DND-41 (cell line): ENCODE data around the gene SERAC1.
"Not testable (repeated sequence)": the region's sequence is repeated elsewhere in the genome, so short reads cannot be mapped to it uniquely, and the experiment has no call there.

Experiments used
- ATAC-seq: fragments of 200-7000 bp; cut with Tn5 transposase; 3 replicates; pipeline ENCODE4 v1.9.1; 2021; ENCODE audit warnings: low read depth; ENCODE audit not compliant: insufficient read depth
- DNase-seq: peaks from one replicate; pipeline ENCODE4 v3.0.0-alpha.2; 2020
- H2AFZ ChIP-seq: 2 replicates; pipeline ENCODE4 v1.6.0; 2012; ENCODE audit warnings: low read depth, low read length
- H3K27ac ChIP-seq: 2 replicates; pipeline ENCODE4 v1.5.1; 2012; ENCODE audit warnings: low read length, inconsistent platforms
- H3K27me3 ChIP-seq: fragments of 200-600 bp; sonication (generic); 2 replicates; pipeline ENCODE4 v1.6.0; 2012; ENCODE audit warnings: low read length, mild to moderate bottlenecking, inconsistent platforms; ENCODE audit not compliant: insufficient read depth, poor library complexity
- H3K36me3 ChIP-seq: 2 replicates; pipeline ENCODE4 v1.5.1; 2012; ENCODE audit warnings: low read length, inconsistent platforms; ENCODE audit not compliant: insufficient read depth
- H3K4me1 ChIP-seq: 2 replicates; pipeline ENCODE4 v1.5.1; 2012; ENCODE audit warnings: mild to moderate bottlenecking, low read length; ENCODE audit not compliant: insufficient read depth
- H3K4me2 ChIP-seq: 2 replicates; pipeline ENCODE4 v1.6.0; 2012; ENCODE audit warnings: mild to moderate bottlenecking, moderate library complexity, low read length, inconsistent platforms; ENCODE audit not compliant: insufficient read depth
- H3K4me3 ChIP-seq, 2 experiments: fragments of 200-600 bp in 1 of 2; shearing (Covaris generic) in 1 of 2; 2 replicates each; pipeline ENCODE4 v1.5.1; 2012 to 2016; ENCODE audit warnings: inconsistent platforms in 2 of 2, low read length in 2 of 2, mild to moderate bottlenecking in 2 of 2, low read depth in 1 of 2, moderate library complexity in 1 of 2
- H3K79me2 ChIP-seq: 2 replicates; pipeline ENCODE4 v1.6.0; 2012; ENCODE audit warnings: low read length, inconsistent platforms; ENCODE audit not compliant: insufficient read depth
- H3K9ac ChIP-seq: 2 replicates; pipeline ENCODE4 v1.6.0; 2012; ENCODE audit warnings: low read depth, mild to moderate bottlenecking, inconsistent platforms, low read length, moderate library complexity
- H3K9me3 ChIP-seq: 2 replicates; pipeline ENCODE4 v1.5.1; 2012; ENCODE audit warnings: low read length, moderate library complexity, mild to moderate bottlenecking, inconsistent platforms; ENCODE audit not compliant: insufficient read depth, severe bottlenecking
- H4K20me1 ChIP-seq: 2 replicates; pipeline ENCODE4 v1.6.0; 2012; ENCODE audit warnings: low read length; ENCODE audit not compliant: insufficient read depth
- CTCF ChIP-seq: IDR thresholded peaks from 2 replicates; pipeline ENCODE4 v1.5.1; 2012; ENCODE audit warnings: borderline replicate concordance, low read length, moderate library complexity, mild to moderate bottlenecking; ENCODE audit not compliant: poor library complexity, severe bottlenecking; ENCODE audit errors: extremely low read depth
- EZH2 ChIP-seq: IDR thresholded peaks from 3 replicates; pipeline ENCODE4 v1.6.1; 2012; ENCODE audit warnings: borderline replicate concordance, low read depth, mild to moderate bottlenecking, moderate library complexity, low read length, inconsistent platforms; ENCODE audit not compliant: severe bottlenecking

The SERAC1 gene

GRCh38 chr6:158157064-158157764, 10.8 kb downstream of the SERAC1 start:
- DNase-seq, result no peak
- no peaks in the 10 kb centered on the region for H3K27me3 ChIP-seq
- ATAC-seq, result no peak
- TF ChIP-seq EZH2 (no peak), CTCF (no peak)
- H3K9me3 ChIP-seq, result no peaks in the 10 kb centered on the region
- H3K27ac ChIP-seq, result no peak overlapping the region
- H3K4me3 ChIP-seq, result no peak overlapping the region
- H3K79me2 ChIP-seq, result peaks cover 5% of the 10 kb centered on the region; the same call in 1 of the 2 replicates
- H3K4me1 ChIP-seq, result no peaks in the 10 kb centered on the region
- H4K20me1 ChIP-seq, result no peaks in the 10 kb centered on the region
- no peak overlapping the region for H3K9ac ChIP-seq
- no peak overlapping the region for H3K4me2 ChIP-seq
- H2AFZ ChIP-seq, result no peak overlapping the region
- peaks cover 12% of the 10 kb centered on the region; the same call in 1 of the 2 replicates for H3K36me3 ChIP-seq

DNA sequence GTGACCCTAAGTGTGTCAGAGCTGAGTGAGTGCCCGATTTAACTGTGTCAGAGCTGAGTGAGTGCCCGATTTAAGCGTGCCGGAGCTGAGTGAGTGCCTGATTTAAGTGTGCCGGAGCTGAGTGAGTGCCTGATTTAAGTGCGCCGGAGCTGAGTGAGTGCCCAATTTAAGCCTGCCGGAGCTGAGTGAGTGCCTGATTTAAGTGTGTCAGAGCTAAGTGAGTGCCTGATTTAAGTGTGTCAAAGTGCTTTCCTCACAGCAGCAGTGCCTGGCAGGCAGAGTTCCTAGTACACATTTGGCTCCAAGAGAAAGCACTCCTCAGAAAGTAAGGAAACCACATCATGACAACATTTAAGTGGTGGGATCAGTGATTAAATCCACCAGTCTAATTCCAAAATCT, 13.2 kb downstream of the SERAC1 start:
- Histone ChIP-seq H3K36me3 (peaks cover 26% of the 10 kb centered on the region), H4K20me1 (no peaks in the 10 kb centered on the region), H3K27ac (no peak overlapping the region), H3K4me1 (no peaks in the 10 kb centered on the region), H3K79me2 (no peaks in the 10 kb centered on the region), H3K4me3 (no peak overlapping the region), H3K9ac (no peak overlapping the region), H3K27me3 (no peaks in the 10 kb centered on the region), H3K4me2 (no peak overlapping the region), H3K9me3 (no peaks in the 10 kb centered on the region), H2AFZ (no peak overlapping the region)
- no peak for ATAC-seq
- DNase-seq, result no peak
- no peak for TF ChIP-seq CTCF
- TF ChIP-seq EZH2, result no peak

- Histone ChIP-seq H3K9ac (no peak overlapping the region), H2AFZ (no peak overlapping the region), H4K20me1 (no peaks in the 10 kb centered on the region), H3K4me1 (no peaks in the 10 kb centered on the region), H3K27ac (no peak overlapping the region), H3K27me3 (no peaks in the 10 kb centered on the region), H3K9me3 (no peaks in the 10 kb centered on the region), H3K36me3 (peaks cover 29% of the 10 kb centered on the region), H3K4me3 (no peak overlapping the region), H3K79me2 (no peaks in the 10 kb centered on the region), H3K4me2 (no peak overlapping the region)
- DNase-seq (no peak), ATAC-seq (no peak)
- TF ChIP-seq EZH2, result no peak
- TF ChIP-seq CTCF, result no peak
Observed at GRCh38 chr6:158153576-158153975, 14.5 kb downstream of the SERAC1 start.

DNA sequence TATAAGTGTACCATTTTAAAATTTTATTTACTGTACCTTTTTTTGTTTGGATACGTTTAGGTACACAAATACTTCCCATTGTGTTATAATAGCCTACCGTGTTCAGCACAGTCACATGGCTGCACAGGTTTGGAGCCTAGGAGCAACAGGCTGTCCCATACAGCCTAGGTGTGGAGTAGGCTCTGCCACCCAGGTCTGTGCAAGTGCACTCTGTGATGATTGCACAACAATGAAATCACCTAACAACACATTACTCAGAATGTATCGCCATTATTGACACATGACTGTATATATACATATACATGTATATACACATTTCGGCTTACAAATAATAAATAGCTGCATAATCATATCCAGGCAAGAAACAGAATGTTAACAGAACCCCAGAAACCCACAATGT, 15.4 kb downstream of the SERAC1 start:
- TF ChIP-seq EZH2 (no peak), CTCF (no peak)
- Histone ChIP-seq H2AFZ (no peak overlapping the region), H3K9me3 (no peaks in the 10 kb centered on the region), H3K79me2 (no peaks in the 10 kb centered on the region), H3K27ac (no peak overlapping the region), H3K4me3 (no peak overlapping the region), H3K4me1 (no peaks in the 10 kb centered on the region), H4K20me1 (no peaks in the 10 kb centered on the region), H3K36me3 (peaks cover 26% of the 10 kb centered on the region), H3K4me2 (no peak overlapping the region), H3K27me3 (no peaks in the 10 kb centered on the region), H3K9ac (no peak overlapping the region)
- DNase-seq, result no peak
- no peak for ATAC-seq

DNA sequence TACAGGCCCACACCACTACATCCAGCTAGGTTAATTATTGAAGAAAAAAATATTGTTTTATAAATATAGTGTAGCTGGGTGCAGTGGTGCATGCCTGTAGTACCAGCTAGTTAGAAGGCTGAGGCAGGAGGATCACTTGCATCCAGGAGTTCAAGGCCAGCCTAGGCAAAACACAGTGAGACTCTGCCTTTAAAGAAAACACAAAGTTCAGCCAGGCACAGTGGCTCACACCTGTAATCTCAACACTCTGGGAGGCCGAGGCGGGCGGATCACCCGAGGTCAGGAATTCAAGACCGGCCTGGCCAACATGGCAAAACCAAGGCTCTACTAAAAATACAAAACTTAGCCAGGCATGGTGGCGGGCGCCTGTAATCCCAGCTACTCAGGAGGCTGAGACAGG, 16.0 kb downstream of the SERAC1 start:
- H3K27me3 ChIP-seq, DNase-seq, H3K27ac ChIP-seq, H3K4me2 ChIP-seq, ATAC-seq, H3K79me2 ChIP-seq, H3K4me3 ChIP-seq, H3K9ac ChIP-seq, H3K9me3 ChIP-seq, H4K20me1 ChIP-seq, H3K4me1 ChIP-seq, H2AFZ ChIP-seq: not testable (repeated sequence)
- peaks cover 21% of the 10 kb centered on the region for H3K36me3 ChIP-seq
